ENCODE measurements around the gene UBE2L5.

The UBE2L5 gene

DNA sequence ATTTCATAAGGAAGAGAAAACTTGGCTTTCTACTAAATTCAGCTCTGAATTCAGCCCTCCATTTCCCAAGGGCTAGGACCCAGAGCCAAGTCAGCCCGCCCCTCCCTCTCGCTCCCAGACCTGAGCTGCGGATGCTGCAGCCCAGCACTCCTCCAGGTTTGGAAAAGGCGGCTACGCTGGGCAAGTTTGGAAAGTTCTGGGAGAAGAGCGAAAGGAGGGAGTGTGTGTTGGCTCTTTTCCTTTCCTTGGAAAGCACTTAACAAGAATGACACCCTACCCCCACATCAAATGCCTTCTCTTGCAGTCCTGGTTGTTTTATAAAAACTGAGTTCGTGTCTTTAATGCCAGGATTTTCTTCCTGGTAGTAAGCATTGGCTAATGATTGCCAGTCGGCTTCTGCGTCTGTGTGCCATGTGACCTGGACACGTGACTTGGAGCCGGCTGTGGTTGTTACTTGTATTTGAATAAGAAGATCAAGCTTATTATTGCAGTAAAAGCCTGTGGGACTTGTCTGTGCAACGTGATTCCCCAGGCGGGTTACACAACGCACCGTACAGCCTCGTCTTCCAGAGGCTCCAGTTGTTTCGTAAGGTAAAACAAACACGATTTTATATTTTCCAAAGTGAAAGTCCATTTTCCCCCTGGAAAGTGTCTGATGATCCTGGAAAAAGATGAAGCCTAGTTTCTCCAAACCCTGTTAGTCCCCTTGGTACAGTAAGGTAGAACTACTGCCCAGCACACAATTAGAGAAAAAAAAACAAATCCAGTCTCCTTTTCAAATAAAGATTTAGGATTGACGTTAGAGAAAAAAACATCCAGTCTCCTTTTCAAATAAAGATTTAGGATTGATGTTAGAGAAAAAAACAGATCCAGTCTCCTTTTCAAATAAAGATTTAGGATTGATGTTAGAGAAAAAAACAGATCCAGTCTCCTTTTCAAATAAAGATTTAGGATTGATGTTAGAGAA is 26.8 kb upstream of the UBE2L5 start:
- DNase-seq (ENCODE audit: insufficient read length, low spot score), result peak; percentile 37
- TF ChIP-seq POLR2A (IDR thresholded peaks at IDR 0.05; ENCODE audit: low read depth, low read length), result 0 out of 2 replicates have a peak, but pooled peaks have one; percentile 26
- peak; percentile 76 for FAIRE-seq

DNA sequence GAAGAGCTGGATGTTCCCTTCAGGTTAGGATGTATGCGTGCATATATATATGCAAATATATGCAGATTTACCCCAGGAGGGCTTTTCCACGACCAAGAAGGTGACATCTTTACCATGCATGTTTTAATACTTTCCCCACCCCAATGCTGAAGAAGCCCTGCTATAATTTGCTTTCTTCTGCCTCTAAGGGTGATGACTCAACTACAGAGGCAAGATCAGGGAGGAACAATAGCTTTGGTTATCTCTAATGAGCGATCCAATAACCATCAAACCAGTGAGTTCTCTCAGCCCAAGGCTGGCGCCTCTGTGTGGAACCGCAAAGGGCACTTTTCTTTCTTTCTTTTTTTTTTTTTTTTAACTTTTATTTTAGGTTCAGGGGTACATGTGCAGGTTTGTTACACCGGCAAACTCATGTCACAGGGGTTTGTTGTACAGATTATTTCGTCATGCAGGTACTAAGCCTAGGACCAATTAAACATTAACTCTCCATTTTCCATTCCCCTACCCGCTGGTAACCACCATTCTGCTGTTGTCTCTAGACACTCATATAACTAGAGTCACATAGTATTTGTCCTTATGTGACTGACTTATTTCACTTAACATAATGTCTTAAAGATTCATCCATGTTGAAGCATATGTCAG is 25.7 kb upstream of the UBE2L5 start:
- no peak for FAIRE-seq
- no peak for TF ChIP-seq POLR2A (IDR thresholded peaks at IDR 0.05; ENCODE audit: low read depth, low read length)
- DNase-seq (ENCODE audit: insufficient read length, low spot score), result no peak

GRCh38 chr13:30398601-30399072 is 23.7 kb upstream of the UBE2L5 start:
- TF ChIP-seq POLR2A (IDR thresholded peaks at IDR 0.05; ENCODE audit: low read depth, low read length), result no peak
- no peak for DNase-seq (ENCODE audit: insufficient read length, low spot score)
- FAIRE-seq, result no peak

- no peak for FAIRE-seq
- no peak for DNase-seq (ENCODE audit: insufficient read length, low spot score)
- TF ChIP-seq POLR2A (IDR thresholded peaks at IDR 0.05; ENCODE audit: low read depth, low read length), result no peak
Observed at GRCh38 chr13:30400376-30400775, 21.9 kb upstream of the UBE2L5 start.

DNA sequence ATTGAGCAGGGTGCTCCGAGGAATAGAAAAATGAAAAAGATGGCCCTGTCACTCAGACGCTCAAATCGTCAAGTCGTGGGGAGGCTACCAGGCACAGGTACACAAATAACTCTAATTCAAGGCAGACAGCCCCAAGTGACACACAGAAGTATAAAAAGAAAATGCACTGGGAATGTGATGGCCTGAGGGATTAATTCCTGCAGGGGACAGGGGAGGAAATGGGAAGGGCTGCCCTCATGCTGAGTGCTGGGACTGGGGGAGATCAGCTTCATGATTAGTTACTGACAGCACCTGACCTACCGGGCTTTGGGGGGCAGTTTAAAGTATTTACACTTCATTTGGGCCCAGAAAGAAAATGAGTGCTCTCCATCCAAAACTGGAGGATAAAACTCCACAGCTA is 20.9 kb upstream of the UBE2L5 start:
- DNase-seq (ENCODE audit: insufficient read length, low spot score) (no peak), FAIRE-seq (no peak)
- TF ChIP-seq POLR2A (IDR thresholded peaks at IDR 0.05; ENCODE audit: low read depth, low read length), result no peak

DNA sequence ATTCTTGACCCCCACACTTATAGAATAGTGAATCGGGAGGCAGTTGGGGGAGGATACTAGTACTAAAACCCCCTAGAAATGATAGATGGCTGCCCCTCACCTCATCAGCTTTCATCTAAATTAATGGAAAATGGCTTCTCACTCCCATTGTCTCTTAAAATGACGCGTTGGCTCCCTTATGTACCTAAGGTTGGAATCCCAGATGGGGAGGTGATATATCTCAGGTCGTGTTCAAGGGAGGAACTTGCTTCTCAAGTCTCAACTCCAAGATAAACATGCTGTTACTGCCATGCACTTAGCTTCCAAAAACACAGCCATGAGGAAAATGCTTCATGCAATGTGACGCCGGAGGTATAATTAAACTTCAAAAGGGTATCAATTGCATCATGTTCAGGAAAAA is 18.8 kb upstream of the UBE2L5 start:
- DNase-seq (ENCODE audit: insufficient read length, low spot score) (no peak), FAIRE-seq (no peak)
- TF ChIP-seq POLR2A (IDR thresholded peaks at IDR 0.05; ENCODE audit: low read depth, low read length), result no peak

- TF ChIP-seq POLR2A (IDR thresholded peaks at IDR 0.05; ENCODE audit: low read depth, low read length), result no peak
- DNase-seq (ENCODE audit: insufficient read length, low spot score) (no peak), FAIRE-seq (no peak)
Observed at GRCh38 chr13:30404207-30404606, 18.1 kb upstream of the UBE2L5 start.

DNA sequence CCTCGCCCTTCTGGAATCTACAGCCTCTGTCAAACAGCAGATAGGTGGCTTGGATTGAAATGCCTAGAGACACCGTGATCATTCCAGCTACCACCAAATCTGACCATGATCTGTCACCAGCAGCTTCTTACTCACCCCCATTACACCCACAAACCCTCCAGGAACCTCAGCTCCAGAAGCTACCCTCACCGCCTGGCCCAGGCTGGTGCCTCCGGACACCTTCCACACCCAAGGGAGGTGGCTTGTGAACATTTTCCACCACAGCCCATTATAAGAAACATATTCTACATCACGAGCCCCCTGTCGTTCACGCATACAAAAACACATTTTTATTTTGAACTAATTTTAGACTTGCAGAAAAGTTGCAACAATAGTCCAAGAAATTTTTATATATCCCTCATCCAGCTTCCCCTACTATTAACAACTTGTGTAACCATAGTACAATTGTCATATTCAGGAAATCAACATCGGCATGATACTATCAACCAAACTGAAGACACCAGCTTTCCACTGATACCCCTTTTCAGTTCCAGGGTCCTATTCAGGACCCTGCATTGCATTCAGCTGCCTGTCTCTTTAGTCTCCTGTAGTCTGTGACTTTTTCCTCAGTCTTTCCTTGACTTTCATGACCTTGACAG is 15.4 kb upstream of the UBE2L5 start:
- FAIRE-seq (no peak), DNase-seq (ENCODE audit: insufficient read length, low spot score) (no peak)
- no peak for TF ChIP-seq POLR2A (IDR thresholded peaks at IDR 0.05; ENCODE audit: low read depth, low read length)

DNA sequence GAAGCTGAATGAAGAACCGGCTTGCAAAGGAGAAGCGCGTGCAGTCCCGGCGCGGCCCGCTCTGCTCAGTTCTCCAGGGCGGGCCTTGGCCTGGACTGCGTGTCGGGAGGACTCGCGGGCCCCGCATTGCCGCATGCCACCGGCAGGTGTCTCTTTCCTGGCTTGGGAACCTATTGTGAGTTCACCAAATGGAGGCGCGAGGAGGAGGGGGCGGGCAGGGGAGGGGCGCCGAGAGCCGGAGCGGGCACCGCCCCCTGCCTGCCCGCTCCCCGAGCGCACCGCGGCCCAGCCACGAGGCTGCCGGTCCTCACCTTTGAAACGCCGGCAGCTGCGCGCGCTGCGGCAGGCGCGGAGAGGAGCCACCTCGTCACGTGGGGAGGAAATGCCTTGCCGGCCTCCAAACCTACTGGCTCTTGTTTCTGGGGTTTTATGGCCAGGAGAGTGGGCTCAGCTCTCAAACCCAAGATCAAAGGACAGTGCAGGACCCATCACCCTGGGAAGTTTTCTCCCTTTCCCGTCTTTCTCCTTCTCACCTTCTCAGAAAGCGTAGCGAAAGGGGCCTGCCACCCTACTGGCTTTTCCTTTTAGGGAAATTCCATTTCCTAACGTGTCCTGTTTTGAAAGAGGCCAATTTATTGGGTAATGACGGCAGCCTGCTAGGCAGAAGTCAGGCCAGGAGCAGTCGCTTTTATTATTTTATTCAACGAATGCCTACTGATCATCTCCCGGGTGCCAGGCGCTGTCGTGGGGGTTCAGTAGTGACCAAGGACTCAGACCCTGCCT is 13.8 kb upstream of the UBE2L5 start:
- peak; percentile 49 for DNase-seq (ENCODE audit: insufficient read length, low spot score)
- no peak for TF ChIP-seq POLR2A (IDR thresholded peaks at IDR 0.05; ENCODE audit: low read depth, low read length)
- FAIRE-seq, result no peak

- DNase-seq (ENCODE audit: insufficient read length, low spot score) (peak; percentile 44), FAIRE-seq (no peak)
- no peak for TF ChIP-seq POLR2A (IDR thresholded peaks at IDR 0.05; ENCODE audit: low read depth, low read length)
Observed at GRCh38 chr13:30409886-30410704, 12.2 kb upstream of the UBE2L5 start.

DNA sequence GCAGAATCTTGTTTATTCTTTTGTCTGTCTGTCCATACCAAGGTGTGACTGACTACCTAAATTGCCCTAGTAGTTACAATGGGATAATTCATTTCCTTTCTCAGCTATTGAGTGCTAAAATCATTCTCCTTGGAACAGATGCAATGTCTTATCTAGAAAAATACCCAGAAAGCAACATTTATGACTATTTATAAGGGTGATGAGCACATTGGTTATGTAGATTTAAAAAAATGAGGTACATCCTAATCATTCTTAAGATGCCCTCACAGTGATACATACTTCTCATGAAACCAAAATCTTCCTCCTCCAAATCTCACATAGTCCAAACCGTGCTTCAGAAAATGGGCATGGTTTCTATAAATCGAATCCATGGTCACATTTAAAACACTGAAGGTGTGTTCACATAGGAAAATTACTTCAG is 11.6 kb upstream of the UBE2L5 start:
- no peak for FAIRE-seq
- no peak for TF ChIP-seq POLR2A (IDR thresholded peaks at IDR 0.05; ENCODE audit: low read depth, low read length)
- DNase-seq (ENCODE audit: insufficient read length, low spot score), result no peak

DNA sequence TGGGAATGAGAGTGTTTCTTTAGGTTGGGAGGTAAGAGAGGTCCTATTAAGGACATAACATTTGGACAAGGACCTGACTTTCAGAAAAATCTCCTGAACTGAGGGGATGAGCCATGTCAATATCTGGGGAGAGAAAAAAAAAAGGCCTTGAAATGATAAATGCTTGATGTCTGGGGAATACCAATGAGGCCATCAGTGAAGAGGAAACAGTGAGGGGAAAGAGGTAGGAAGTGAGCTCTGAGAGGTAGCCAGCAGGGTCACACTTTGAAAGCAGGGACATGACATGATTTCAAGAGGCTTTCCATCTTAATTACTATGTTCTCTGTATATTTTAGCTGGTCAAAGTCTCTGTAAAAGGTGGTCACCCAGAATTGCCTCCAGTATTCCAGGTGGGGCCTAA is 9.9 kb upstream of the UBE2L5 start:
- DNase-seq (ENCODE audit: insufficient read length, low spot score) (no peak), FAIRE-seq (no peak)
- no peak for TF ChIP-seq POLR2A (IDR thresholded peaks at IDR 0.05; ENCODE audit: low read depth, low read length)

- TF ChIP-seq POLR2A (IDR thresholded peaks at IDR 0.05; ENCODE audit: low read depth, low read length), result no peak
- FAIRE-seq, result no peak
- no peak for DNase-seq (ENCODE audit: insufficient read length, low spot score)
Observed at GRCh38 chr13:30413842-30414241, 8.5 kb upstream of the UBE2L5 start.
